ACHN (cell line): ENCODE data around the gene PSMA2.

Experiments used
- DNase-seq: peaks from one replicate; pipeline ENCODE4 v3.0.0-alpha.2; 2015
- in situ Hi-C: cut with HindIII; loops from 2 replicates; pipeline ENCODE4 v1.10.0; 2017; ENCODE audit warnings: low sequenced_read_pairs, low pct_ligation_motif_present, low pct_unique_long_range_greater_than_20kb

The PSMA2 gene

GRCh38 chr7:42931834-42932651 is at the start of gene PSMA2, which contains the start of gene MRPL32:
Gene PSMA2 (minus strand): TSS chr7:42932174. CDS start chr7:42932158, 16 bp downstream.
Gene MRPL32 (plus strand): TSS chr7:42932376. CDS start chr7:42932387, 11 bp downstream.
- DNase-seq: peak; percentile 100
- in situ Hi-C loops: no loop called here

DNA sequence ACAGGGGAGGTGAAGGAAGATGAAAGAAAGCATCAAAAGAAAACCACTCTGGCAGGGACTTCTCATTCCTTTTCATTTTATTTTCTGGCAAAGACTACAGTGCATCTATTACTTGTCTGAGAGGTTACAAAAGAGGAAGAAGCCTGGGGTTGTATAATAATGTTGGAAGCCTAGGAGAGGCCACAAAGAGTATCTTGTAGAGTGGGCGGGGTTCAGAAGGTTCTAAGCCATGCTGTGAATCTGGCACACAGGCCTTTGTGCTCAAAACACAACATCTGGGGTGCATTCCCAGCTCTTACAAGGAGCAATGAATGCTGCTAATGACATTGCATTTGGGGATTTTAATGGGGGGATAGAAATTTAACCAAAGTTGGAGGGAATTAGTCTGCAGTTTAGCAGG is 49.6 kb upstream of the PSMA2 start:
- DNase-seq: no peak

GRCh38 chr7:42980514-42980913 is 48.5 kb upstream of the PSMA2 start:
- DNase-seq: no peak
- in situ Hi-C loops: no loop called here

More for the DNA sequence above, 49.6 kb upstream of the PSMA2 start:
- in situ Hi-C loops: no loop called here

DNA sequence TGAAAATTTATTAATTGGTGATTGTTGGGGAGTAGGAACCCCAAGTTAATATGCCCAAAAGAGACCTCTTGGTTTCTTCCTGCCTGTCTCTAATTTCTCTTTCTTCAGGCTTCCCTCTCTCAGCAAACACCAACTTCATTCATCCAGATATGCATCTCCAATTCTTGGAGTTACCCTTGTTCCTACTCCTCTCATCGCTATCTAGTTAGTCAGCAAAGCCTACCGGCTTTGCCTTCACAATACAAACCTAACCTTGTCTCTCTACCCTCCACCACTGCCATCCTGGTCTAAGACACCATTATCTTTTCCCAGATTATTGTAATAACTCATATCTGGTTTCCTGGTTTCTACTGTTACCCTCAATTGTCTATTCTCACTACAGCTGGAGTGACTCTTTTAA is 48.1 kb upstream of the PSMA2 start:
- DNase-seq: no peak
- in situ Hi-C loops: no loop called here

DNA sequence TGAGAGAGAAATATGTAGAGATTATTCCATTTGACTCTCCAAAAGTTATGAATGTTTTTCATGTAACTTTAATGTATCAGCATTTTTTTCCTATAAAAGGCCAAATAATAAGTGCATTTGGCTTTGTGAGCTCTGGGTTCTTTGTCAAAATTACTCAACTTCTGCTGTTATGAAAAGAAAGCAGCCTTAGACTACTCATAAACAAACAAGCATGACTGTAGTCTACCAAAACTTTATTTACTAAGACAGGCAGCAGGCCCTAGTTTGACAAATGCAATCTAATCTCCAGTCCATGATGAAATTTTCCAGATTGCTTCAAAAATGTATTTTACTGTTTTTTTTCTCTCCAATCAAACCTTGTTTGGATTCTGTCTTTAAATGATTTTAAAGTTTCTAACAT is 46.5 kb upstream of the PSMA2 start:
- in situ Hi-C loops: no loop called here
- DNase-seq: no peak

DNA sequence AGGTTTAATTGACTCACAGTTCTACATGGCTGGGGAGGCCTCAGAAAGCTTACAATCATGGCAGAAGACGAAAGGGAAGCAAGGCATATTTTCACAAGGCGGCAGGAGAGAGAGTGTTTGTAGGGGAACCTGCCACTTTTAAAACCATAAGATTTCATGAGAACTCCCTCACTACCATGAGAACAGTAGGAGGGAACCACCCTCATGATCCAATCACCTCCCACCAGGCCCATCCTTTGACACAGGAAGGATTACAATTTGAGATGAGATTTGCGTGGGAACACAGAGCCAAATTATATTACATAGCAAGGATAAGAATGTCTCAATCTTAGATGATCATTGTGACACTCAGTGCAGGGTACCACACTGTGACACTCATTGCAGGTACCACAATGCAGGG is 44.4 kb upstream of the PSMA2 start:
- DNase-seq: no peak
- in situ Hi-C loops: no loop called here

GRCh38 chr7:42972699-42973500 is 40.9 kb upstream of the PSMA2 start:
- no peak for DNase-seq

DNA sequence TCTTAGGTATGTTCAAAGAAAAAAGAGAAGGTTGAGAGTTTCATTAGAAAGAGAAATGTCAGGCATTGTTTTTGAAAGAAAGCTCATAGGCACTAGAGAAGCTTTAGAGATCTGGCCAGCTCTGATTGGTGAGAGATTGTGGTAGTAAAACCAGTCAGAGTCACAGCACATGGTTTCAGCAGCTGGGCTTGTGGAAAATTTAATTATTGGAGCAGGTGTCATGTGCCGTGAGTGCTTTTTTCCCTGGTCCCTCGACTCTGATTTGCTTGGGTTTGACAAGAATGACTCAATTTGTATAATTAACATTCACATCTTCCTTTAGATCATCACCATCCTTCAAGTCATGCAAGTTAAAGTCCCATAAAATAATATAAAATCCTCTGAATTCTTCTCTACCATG is 35.4 kb upstream of the PSMA2 start:
- DNase-seq: no peak
- in situ Hi-C loops: no loop called here

More at GRCh38 chr7:42972699-42973500, 40.9 kb upstream of the PSMA2 start:
- in situ Hi-C loops: no loop called here

GRCh38 chr7:42964849-42965805 is 33.2 kb upstream of the PSMA2 start:
- in situ Hi-C loops: no loop called here
- no peak for DNase-seq

GRCh38 chr7:42964293-42964692 is 32.3 kb upstream of the PSMA2 start:
- in situ Hi-C loops: no loop called here
- no peak for DNase-seq

DNA sequence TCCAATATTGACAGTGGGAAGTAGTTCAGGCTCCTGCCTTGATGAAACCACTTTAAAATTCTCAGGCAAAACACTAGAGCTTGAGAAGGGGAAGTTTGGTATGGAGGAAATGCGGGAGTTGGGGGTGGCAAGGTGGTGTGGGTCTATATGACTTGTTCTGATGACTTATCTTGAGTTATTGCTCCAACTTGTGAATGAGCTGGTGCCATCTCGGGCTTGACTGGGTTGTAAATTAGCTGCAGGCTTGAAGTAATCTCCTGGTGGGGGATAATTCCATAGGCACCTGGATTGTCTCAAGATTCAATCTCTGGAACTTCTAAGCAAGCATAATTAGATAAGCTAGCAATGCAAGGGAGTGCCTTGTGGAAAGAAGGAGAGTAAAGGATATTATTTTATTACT is 29.2 kb upstream of the PSMA2 start:
- no peak for DNase-seq
- in situ Hi-C loops: no loop called here

GRCh38 chr7:42960762-42961161 is 28.8 kb upstream of the PSMA2 start:
- no peak for DNase-seq
- in situ Hi-C loops: no loop called here

DNA sequence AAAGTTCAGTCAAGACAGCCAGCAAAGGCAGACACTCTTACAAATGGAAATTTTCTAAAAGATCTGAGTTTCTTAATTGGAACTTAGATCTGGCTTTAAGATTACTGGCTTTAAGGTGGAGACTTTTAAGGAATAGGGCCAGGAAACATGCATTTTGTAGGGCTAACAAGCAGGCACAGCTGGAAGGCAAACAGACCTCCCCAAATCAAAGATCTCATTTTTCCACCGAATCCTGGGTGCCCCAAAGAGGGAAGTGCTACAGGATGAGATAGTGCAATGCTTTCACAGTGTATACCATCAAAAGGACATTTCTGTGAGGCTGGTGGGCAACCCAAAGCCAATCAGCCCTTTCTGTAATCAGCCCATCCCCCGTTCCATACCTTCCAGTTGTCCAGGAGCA is 27.6 kb upstream of the PSMA2 start:
- no peak for DNase-seq
- in situ Hi-C loops: no loop called here

- in situ Hi-C loops: no loop called here
Observed at GRCh38 chr7:42956062-42956461, 24.1 kb upstream of the PSMA2 start.

GRCh38 chr7:42953994-42954393 is 22.0 kb upstream of the PSMA2 start:
- in situ Hi-C loops: no loop called here
- DNase-seq: no peak

More at GRCh38 chr7:42956062-42956461, 24.1 kb upstream of the PSMA2 start:
- DNase-seq: no peak

DNA sequence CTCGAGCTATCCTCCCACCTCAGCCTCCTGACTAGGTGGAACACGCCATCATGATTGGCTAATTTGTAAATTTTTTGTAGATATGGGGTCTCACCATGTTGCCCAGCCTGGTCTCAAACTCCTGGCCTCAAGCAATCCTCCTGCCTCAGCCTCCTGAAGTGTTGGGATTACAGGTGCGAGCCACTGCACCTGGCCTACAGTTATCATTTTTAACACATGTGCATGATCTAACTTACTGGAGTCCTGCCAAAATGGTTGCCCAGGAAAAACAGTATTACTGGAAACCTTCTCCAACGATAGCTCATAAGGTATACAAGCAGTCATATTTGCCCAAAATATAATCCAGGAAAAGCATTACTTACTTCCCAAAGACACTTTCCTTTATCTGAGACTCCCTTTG is 20.4 kb upstream of the PSMA2 start:
- no peak for DNase-seq
- in situ Hi-C loops: no loop called here

DNA sequence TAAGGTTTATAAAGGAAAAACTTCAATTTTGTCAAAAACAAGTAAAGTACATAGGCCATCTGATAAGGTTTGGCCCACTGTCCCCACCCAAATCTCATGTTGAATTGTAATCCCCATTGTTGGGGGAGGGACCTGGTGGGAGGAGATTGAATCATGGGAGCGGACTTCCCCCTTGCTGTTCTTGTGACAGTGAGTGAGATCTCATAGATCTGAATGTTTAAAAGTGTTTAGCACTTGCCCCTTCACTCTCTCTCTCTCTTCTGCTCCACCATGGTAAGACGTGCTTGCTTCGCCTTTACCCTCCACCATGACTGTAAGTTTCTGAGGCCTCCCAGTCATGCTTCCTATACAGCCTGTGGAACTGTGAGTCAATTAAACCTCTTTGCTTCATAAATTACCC is 18.4 kb upstream of the PSMA2 start:
- no peak for DNase-seq

GRCh38 chr7:42947521-42947920 is 15.5 kb upstream of the PSMA2 start:
- no peak for DNase-seq
- in situ Hi-C loops: no loop called here

More for the DNA sequence above, 18.4 kb upstream of the PSMA2 start:
- in situ Hi-C loops: no loop called here

- in situ Hi-C loops: no loop called here
- no peak for DNase-seq
Observed at GRCh38 chr7:42946627-42946950, 14.6 kb upstream of the PSMA2 start.
